Central memory CD8-positive, alpha-beta T cell (primary cell): ENCODE data around the gene PTPRG.

ENCODE experiments used
- ATAC-seq: fragments of 150-1000 bp; cut with Tn5 transposase; replicated peaks from 2 replicates; pipeline ENCODE4 v1.10.0; 2022; ENCODE audit warnings: mild to moderate bottlenecking, moderate FRiP score, moderate number of reproducible peaks; ENCODE audit not compliant: poor library complexity, severe bottlenecking; ENCODE audit errors: extremely low read depth
- DNase-seq, 2 donors: peaks; one replicate each; pipeline ENCODE4 v3.0.0; 2021; ENCODE audit warnings: low spot score in 2 of 2
- H3K27ac Mint-ChIP-seq: one replicate; pipeline ENCODE4 v1.8.0; 2022; ENCODE audit warnings: low read depth, mild to moderate bottlenecking, moderate library complexity, mixed read lengths
- H3K27me3 Mint-ChIP-seq: one replicate; pipeline ENCODE4 v1.8.0; 2022; ENCODE audit warnings: mixed read lengths
- H3K36me3 Mint-ChIP-seq: one replicate; pipeline ENCODE4 v1.8.0; 2022; ENCODE audit warnings: mild to moderate bottlenecking, moderate library complexity, mixed read lengths; ENCODE audit not compliant: insufficient read depth
- H3K4me1 Mint-ChIP-seq: one replicate; pipeline ENCODE4 v1.8.0; 2022; ENCODE audit warnings: mixed read lengths
- H3K4me3 Mint-ChIP-seq: one replicate; pipeline ENCODE4 v1.8.0; 2022; ENCODE audit warnings: mild to moderate bottlenecking, moderate library complexity, mixed read lengths
- H3K9me3 Mint-ChIP-seq: one replicate; pipeline ENCODE4 v1.8.0; 2022; ENCODE audit warnings: mixed read lengths

PTPRG gene

GRCh38 chr3:62065985-62066693 is 504.8 kb downstream of the PTPRG start:
- H3K4me1 Mint-ChIP-seq: no peaks in the 10 kb centered on the region
- ATAC-seq: no peak
- H3K9me3 Mint-ChIP-seq: no peaks in the 10 kb centered on the region
- no peak for DNase-seq
- no peaks in the 10 kb centered on the region for H3K27me3 Mint-ChIP-seq
- H3K4me3 Mint-ChIP-seq: no peak overlapping the region
- H3K27ac Mint-ChIP-seq: no peak overlapping the region
- H3K36me3 Mint-ChIP-seq: no peaks in the 10 kb centered on the region

GRCh38 chr3:62068337-62068736 is 507.0 kb downstream of the PTPRG start:
- DNase-seq (no peak), ATAC-seq (no peak)
- H3K4me1 Mint-ChIP-seq: no peaks in the 10 kb centered on the region
- H3K9me3 Mint-ChIP-seq: no peaks in the 10 kb centered on the region
- no peaks in the 10 kb centered on the region for H3K27me3 Mint-ChIP-seq
- no peaks in the 10 kb centered on the region for H3K36me3 Mint-ChIP-seq
- H3K4me3 Mint-ChIP-seq: no peak overlapping the region
- H3K27ac Mint-ChIP-seq: no peak overlapping the region

DNA sequence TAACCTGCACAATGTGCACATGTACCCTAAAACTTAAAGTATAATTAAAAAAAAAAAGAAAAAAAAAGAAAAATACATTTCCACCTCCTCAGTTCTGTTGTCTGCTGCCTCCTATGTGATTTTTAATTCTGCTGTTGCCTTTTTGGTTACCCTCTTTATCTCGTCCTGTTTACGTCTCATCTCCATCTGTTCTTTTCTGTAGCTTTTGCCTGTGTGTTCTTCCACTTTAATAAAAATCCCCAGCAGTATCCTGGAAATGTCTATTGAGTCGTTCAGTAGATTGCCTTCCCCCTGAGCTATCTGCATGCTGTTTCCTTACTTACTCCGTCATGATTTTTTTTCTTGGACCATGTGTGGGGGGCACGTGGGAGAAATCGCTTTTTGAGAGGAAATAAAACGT is 509.5 kb downstream of the PTPRG start:
- Mint-ChIP-seq H3K36me3 (no peaks in the 10 kb centered on the region), H3K4me1 (no peaks in the 10 kb centered on the region), H3K4me3 (no peak overlapping the region), H3K27me3 (no peaks in the 10 kb centered on the region), H3K27ac (no peak overlapping the region), H3K9me3 (no peaks in the 10 kb centered on the region)
- DNase-seq (no peak), ATAC-seq (no peak)

- Mint-ChIP-seq H3K27ac (no peak overlapping the region), H3K4me3 (no peak overlapping the region), H3K4me1 (no peaks in the 10 kb centered on the region), H3K27me3 (no peaks in the 10 kb centered on the region), H3K36me3 (no peaks in the 10 kb centered on the region), H3K9me3 (no peaks in the 10 kb centered on the region)
- no peak for DNase-seq
- no peak for ATAC-seq
Measured at GRCh38 chr3:62073038-62073437, 511.7 kb downstream of the PTPRG start.

DNA sequence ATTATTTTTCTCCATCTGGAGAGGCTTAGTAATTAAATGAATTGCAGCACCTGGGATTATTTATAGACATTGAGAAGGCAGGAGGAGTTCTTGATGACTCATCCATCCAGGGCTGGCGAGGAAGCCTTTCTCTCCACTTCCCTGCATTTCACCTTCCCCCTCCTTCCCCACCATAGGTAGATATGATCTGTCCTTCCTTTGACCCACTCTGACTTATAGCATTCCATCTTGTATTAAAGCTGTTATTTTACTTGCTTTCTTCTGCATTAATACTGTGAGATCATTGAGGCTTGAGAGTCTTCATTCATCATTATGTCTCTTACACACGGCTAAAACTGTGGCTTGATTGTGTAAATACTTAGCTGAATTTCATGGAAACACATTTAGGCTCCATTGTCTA is 523.2 kb downstream of the PTPRG start:
- ATAC-seq: no peak
- Mint-ChIP-seq H3K27me3 (no peaks in the 10 kb centered on the region), H3K9me3 (peaks cover 9% of the 10 kb centered on the region), H3K4me1 (no peaks in the 10 kb centered on the region), H3K27ac (no peak overlapping the region), H3K4me3 (no peak overlapping the region), H3K36me3 (no peaks in the 10 kb centered on the region)
- DNase-seq: no peak

GRCh38 chr3:62088472-62089104 is 527.2 kb downstream of the PTPRG start:
- no peaks in the 10 kb centered on the region for H3K9me3 Mint-ChIP-seq
- DNase-seq (no peak), ATAC-seq (no peak)
- no peaks in the 10 kb centered on the region for H3K27me3 Mint-ChIP-seq
- H3K36me3 Mint-ChIP-seq: peaks cover 3% of the 10 kb centered on the region
- H3K4me3 Mint-ChIP-seq: no peak overlapping the region
- no peaks in the 10 kb centered on the region for H3K4me1 Mint-ChIP-seq
- H3K27ac Mint-ChIP-seq: no peak overlapping the region

- H3K4me1 Mint-ChIP-seq: no peaks in the 10 kb centered on the region
Measured at GRCh38 chr3:62090066-62090465, 528.7 kb downstream of the PTPRG start.

DNA sequence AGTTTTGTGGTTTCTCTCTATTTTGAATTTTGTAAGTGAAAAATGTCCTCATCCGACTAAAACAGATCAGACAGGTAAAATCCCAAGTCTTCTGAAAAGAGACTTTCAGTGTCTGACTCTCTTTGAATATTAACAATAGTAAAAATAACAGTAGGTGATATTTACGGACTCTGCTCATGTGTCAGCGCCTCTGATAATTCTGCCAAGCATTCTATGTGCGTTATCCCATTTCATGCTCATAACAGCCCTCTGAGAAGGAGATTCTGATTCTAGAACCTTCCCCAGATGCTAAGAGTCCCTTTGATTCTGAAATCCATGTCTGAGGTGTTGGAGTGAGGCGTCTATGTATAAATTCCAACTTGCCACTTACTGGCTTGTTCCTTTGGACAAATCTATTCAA is 529.1 kb downstream of the PTPRG start:
- H3K4me3 Mint-ChIP-seq: no peak overlapping the region
- no peak overlapping the region for H3K27ac Mint-ChIP-seq
- no peak for ATAC-seq
- no peaks in the 10 kb centered on the region for H3K4me1 Mint-ChIP-seq
- peaks cover 3% of the 10 kb centered on the region for H3K36me3 Mint-ChIP-seq
- H3K9me3 Mint-ChIP-seq: no peaks in the 10 kb centered on the region
- no peak for DNase-seq
- H3K27me3 Mint-ChIP-seq: no peaks in the 10 kb centered on the region

More at GRCh38 chr3:62090066-62090465, 528.7 kb downstream of the PTPRG start:
- no peaks in the 10 kb centered on the region for H3K27me3 Mint-ChIP-seq
- H3K9me3 Mint-ChIP-seq: no peaks in the 10 kb centered on the region
- no peak for DNase-seq
- peaks cover 3% of the 10 kb centered on the region for H3K36me3 Mint-ChIP-seq
- no peak overlapping the region for H3K4me3 Mint-ChIP-seq
- H3K27ac Mint-ChIP-seq: no peak overlapping the region
- ATAC-seq: no peak

DNA sequence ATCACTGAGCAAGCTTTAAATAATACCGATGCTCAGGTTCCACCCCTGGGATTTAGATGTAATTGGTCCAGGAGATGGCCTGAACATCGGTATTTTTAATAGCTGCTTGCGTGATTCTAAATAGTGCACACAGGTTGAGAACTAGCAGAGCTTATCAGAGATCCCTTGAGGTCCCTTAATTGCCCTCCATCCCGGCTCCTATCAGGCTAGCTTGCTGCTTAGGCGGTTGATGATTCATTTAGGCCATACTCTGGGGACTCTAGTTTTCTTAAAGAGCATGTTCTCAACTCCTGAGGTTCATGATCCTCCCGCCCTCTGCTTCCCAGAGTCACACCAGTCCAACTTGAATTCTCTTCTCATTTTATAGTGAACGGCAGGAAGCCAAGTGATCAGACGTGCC is 531.7 kb downstream of the PTPRG start:
- H3K9me3 Mint-ChIP-seq: peaks cover 5% of the 10 kb centered on the region
- H3K27ac Mint-ChIP-seq: no peak overlapping the region
- DNase-seq: no peak
- peaks cover 3% of the 10 kb centered on the region for H3K36me3 Mint-ChIP-seq
- ATAC-seq: no peak
- no peaks in the 10 kb centered on the region for H3K4me1 Mint-ChIP-seq
- no peak overlapping the region for H3K4me3 Mint-ChIP-seq
- H3K27me3 Mint-ChIP-seq: no peaks in the 10 kb centered on the region

GRCh38 chr3:62094461-62094860 is 533.1 kb downstream of the PTPRG start:
- Mint-ChIP-seq H3K27me3 (no peaks in the 10 kb centered on the region), H3K4me3 (no peak overlapping the region), H3K4me1 (no peaks in the 10 kb centered on the region), H3K9me3 (peaks cover 5% of the 10 kb centered on the region), H3K27ac (no peak overlapping the region), H3K36me3 (peaks cover 3% of the 10 kb centered on the region)
- DNase-seq (no peak), ATAC-seq (no peak)

- H3K9me3 Mint-ChIP-seq: peaks cover 5% of the 10 kb centered on the region
- H3K27ac Mint-ChIP-seq: no peak overlapping the region
- ATAC-seq: no peak
- no peak overlapping the region for H3K4me3 Mint-ChIP-seq
- no peaks in the 10 kb centered on the region for H3K27me3 Mint-ChIP-seq
- no peaks in the 10 kb centered on the region for H3K4me1 Mint-ChIP-seq
- peaks cover 3% of the 10 kb centered on the region for H3K36me3 Mint-ChIP-seq
- DNase-seq: no peak
Measured at GRCh38 chr3:62095080-62095479, 533.7 kb downstream of the PTPRG start.

DNA sequence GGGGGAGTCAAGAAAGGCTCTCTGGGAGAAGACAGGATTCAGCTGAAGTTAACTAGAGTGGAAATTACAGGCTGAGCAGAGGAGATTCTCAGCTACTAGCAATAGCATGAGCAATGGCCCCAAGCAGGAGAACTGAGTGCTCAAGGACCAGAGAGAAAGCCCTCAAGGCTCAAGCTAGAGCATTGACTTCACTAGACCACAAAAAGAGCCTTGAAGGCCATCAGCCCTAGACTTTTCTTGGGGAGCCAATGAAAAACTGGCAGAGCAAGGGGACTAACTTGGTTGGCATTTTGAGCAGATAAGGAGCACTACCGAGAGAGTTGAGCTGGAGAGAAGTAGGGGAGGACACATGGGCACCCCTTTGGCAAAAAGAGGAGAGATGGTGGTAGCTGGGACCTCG is 534.4 kb downstream of the PTPRG start:
- peaks cover 5% of the 10 kb centered on the region for H3K9me3 Mint-ChIP-seq
- no peaks in the 10 kb centered on the region for H3K27me3 Mint-ChIP-seq
- DNase-seq (no peak), ATAC-seq (no peak)
- H3K36me3 Mint-ChIP-seq: peaks cover under 1% of the 10 kb centered on the region
- no peak overlapping the region for H3K4me3 Mint-ChIP-seq
- no peak overlapping the region for H3K27ac Mint-ChIP-seq
- H3K4me1 Mint-ChIP-seq: no peaks in the 10 kb centered on the region

DNA sequence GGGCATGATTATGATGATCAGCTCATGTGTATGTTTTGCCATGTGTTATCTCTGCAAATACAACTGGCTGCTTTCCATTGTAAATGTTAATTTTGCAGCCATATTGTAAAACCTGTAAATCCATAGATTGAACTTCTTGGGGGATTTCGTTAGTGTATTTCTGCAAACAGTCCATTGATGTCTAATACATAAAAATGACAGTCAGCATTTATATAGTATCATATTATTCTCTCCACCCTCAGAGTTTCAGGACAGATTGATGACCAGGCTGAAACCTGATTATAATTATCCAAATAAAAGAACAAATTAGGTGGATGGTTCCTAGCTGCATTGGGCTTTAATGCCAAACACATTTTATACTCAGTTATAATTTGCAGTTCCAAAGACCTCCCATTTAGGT is 535.1 kb downstream of the PTPRG start:
- Mint-ChIP-seq H3K36me3 (no peaks in the 10 kb centered on the region), H3K27ac (no peak overlapping the region), H3K4me3 (no peak overlapping the region), H3K9me3 (peaks cover 5% of the 10 kb centered on the region), H3K4me1 (no peaks in the 10 kb centered on the region), H3K27me3 (no peaks in the 10 kb centered on the region)
- ATAC-seq: no peak
- DNase-seq: no peak
